Aorta (tissue), 5 donors: Measurements from ENCODE around the gene FAM217B. TPM values are rescaled to one million over a fixed set of nuclear protein-coding genes. Genes with fewer than 3 reads are reported as not detected.

Experiments
- ATAC-seq: fragments of 200-7000 bp; cut with Tn5 transposase; one replicate; pipeline ENCODE4 v1.9.1; 2022; ENCODE audit warnings: moderate library complexity; ENCODE audit not compliant: low FRiP score
- DNase-seq, 2 donors: peaks; one replicate each; pipeline ENCODE4 v3.0.0-alpha.2; 2020
- H3K27ac ChIP-seq, 2 donors: one replicate each; pipeline ENCODE4 v1.5.1; 2013; ENCODE audit warnings: low read length in 2 of 2, mild to moderate bottlenecking in 2 of 2, moderate library complexity in 2 of 2, control low read depth in 1 of 2, inconsistent platforms in 1 of 2, low read depth in 1 of 2
- H3K27me3 ChIP-seq, 2 donors: one replicate each; pipeline ENCODE4 v1.6.1; 2013; ENCODE audit warnings: control low read depth in 1 of 2, low read length in 1 of 2, mild to moderate bottlenecking in 1 of 2, moderate library complexity in 1 of 2; ENCODE audit not compliant: insufficient read depth in 2 of 2, control insufficient read depth in 1 of 2
- H3K36me3 ChIP-seq, 2 donors: one replicate each; pipeline ENCODE4 v1.6.1; 2013; ENCODE audit warnings: control low read depth in 1 of 2, low read length in 1 of 2, mild to moderate bottlenecking in 1 of 2; ENCODE audit not compliant: insufficient read depth in 2 of 2, control insufficient read depth in 1 of 2
- H3K4me1 ChIP-seq, 2 donors: one replicate each; pipeline ENCODE4 v1.6.1; 2013; ENCODE audit warnings: low read length in 2 of 2, control low read depth in 1 of 2, mild to moderate bottlenecking in 1 of 2, moderate library complexity in 1 of 2; ENCODE audit not compliant: insufficient read depth in 2 of 2, control insufficient read depth in 1 of 2
- H3K4me3 ChIP-seq, 2 donors: one replicate each; pipeline ENCODE4 v1.5.1; 2013; ENCODE audit warnings: low read length in 2 of 2, control low read depth in 1 of 2, mild to moderate bottlenecking in 1 of 2
- H3K9me3 ChIP-seq: one replicate; pipeline ENCODE4 v1.6.1; 2013; ENCODE audit warnings: mild to moderate bottlenecking, low read length; ENCODE audit not compliant: control insufficient read depth
- WGBS, 2 donors: extraction: QIAGEN DNeasy Blood & Tissue Kit; methylation state at CpG; one replicate each; pipeline ENCODE4 v1.1.7; 2013; 5-methylcytosine and 5-hydroxymethylcytosine counted together
- intact Hi-C, 2 donors: fragments of 100-400 bp; cut with DNase I; formaldehyde crosslinking; loops; one replicate each; pipeline versions ENCODE4 v1.14.2 to v1.15.0; 2022
- polyA plus RNA-seq, 2 donors: library from polyadenylated mRNA; stranded (reverse); fragments of 200-250 nt; gene quantifications; one replicate each; pipeline ENCODE4 v1.2.3, GENCODE V29; 2013
- total RNA-seq, 2 donors: library from RNA; stranded (reverse); fragmentation: NEBNext Ultra II Directional; extraction: Animal tissue kit (Norgen Biotek cat#: 25700); gene quantifications; one replicate each; pipeline ENCODE4 v1.2.1, GENCODE V29; 2021
- donor health status: healthy with polysubstance abuse.
- donor health status: Bipolar disorder and iron deficiency.
- donor health status: DM: no; HTN: no; CAD: no.
- donor health status: DM: no; HTN: no; CAD: no.
- donor health status: DM: yes; HTN: yes; CAD: no.

FAM217B gene
- total and polyA plus RNA-seq, 4 donors = 5.4 to 16.6 (median 7.2) TPM

GRCh38 chr20:59958123-59958522 is 17.9 kb downstream of the FAM217B start, which contains the start of gene CDH26:
CDH26 (plus strand) TSS chr20:59958423; CDS start chr20:59958727, 304 bp downstream.
- intact Hi-C loops = no loop called here
- Histone ChIP-seq H3K27ac (no peak within 1 kb of the TSS), H3K27me3 (no peaks in the 10 kb centered on the region), H3K4me1 (no peaks in the 10 kb centered on the region), H3K4me3 (no peak within 1 kb of the TSS), H3K36me3 (peaks cover 0 to 3% of the 10 kb centered on the region in 2 donors), H3K9me3 (no peaks in the 10 kb centered on the region)
- no peak for DNase-seq
- no peak for ATAC-seq
- 83 to 84% methylated on average over 5 of the region's 5 CpGs for WGBS, 2 donors

DNA sequence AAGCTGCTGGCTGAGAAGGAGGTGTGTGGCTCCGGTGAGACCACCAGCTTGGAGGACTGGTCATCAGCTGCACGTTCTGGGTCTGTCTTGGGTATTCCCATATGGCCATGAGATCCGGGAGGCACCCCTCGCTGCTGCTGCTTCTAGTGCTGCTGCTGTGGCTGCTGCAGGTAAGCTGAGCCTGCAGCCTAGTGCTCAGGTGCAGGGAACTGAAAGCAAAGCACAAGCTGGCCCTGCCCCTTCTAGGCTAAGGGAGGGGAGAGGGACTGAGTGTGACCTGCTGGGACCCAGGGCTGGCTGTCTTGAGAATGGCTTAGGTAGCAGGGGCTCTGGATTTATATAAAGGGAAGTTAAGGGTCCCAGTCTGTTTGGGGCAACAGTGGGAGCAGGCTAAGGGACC is 18.4 kb downstream of the FAM217B start:
- no peaks in the 10 kb centered on the region for H3K27me3 ChIP-seq
- no peak overlapping the region for H3K27ac ChIP-seq
- peaks cover 0 to 3% of the 10 kb centered on the region in 2 donors for H3K36me3 ChIP-seq
- no peak overlapping the region for H3K4me3 ChIP-seq
- DNase-seq (no peak), ATAC-seq (no peak)
- intact Hi-C loops = no loop called here
- H3K4me1 ChIP-seq = no peaks in the 10 kb centered on the region
- WGBS, 2 donors = 65 to 81% methylated on average over 4 of the region's 4 CpGs
- no peaks in the 10 kb centered on the region for H3K9me3 ChIP-seq

- DNase-seq = no peak
- no peaks in the 10 kb centered on the region for H3K4me1 ChIP-seq
- ATAC-seq = no peak
These were observed 21.2 kb downstream of the FAM217B start for GRCh38 chr20:59961423-59961822.

DNA sequence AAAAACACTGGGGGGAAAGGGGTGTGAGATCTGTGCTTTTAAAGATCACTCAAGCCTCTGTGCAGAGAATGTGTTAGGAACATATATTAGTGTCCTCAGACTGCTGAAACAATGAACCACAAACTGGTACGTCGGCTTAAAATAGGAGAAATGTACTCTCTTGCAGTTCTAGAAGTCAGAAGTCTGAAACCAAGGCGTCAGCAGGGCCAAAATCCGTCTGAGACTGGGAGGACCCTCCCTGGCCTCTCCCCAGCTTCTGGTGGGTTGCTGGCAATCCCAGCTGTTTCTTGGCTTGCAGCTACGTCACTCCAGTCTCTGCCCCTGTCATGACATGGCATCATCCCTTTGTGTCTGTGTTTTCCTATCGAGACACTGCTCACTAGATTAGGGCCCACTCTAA is 22.0 kb downstream of the FAM217B start:
- H3K27ac ChIP-seq = no peak overlapping the region
- no peak overlapping the region for H3K4me3 ChIP-seq
- intact Hi-C loops = no loop called here
- H3K36me3 ChIP-seq = peaks cover 0 to 3% of the 10 kb centered on the region in 2 donors
- ATAC-seq (no peak), DNase-seq (no peak)
- WGBS, 2 donors = 67 to 72% methylated on average over 6 of the region's 6 CpGs
- H3K27me3 ChIP-seq = no peaks in the 10 kb centered on the region
- H3K9me3 ChIP-seq = no peaks in the 10 kb centered on the region
- no peaks in the 10 kb centered on the region for H3K4me1 ChIP-seq

More at GRCh38 chr20:59961423-59961822, 21.2 kb downstream of the FAM217B start:
- H3K27ac ChIP-seq = no peak overlapping the region
- no peaks in the 10 kb centered on the region for H3K27me3 ChIP-seq
- peaks cover 0 to 3% of the 10 kb centered on the region in 2 donors for H3K36me3 ChIP-seq
- 75 to 78% methylated on average over 2 of the region's 2 CpGs for WGBS, 2 donors
- H3K9me3 ChIP-seq = no peaks in the 10 kb centered on the region
- H3K4me3 ChIP-seq = no peak overlapping the region
- intact Hi-C loops = no loop called here

- no peaks in the 10 kb centered on the region for H3K36me3 ChIP-seq
- WGBS, 2 donors = 80 to 85% methylated on average over 3 of the region's 3 CpGs
- no peaks in the 10 kb centered on the region for H3K27me3 ChIP-seq
- H3K4me1 ChIP-seq = no peaks in the 10 kb centered on the region
- no peak overlapping the region for H3K4me3 ChIP-seq
- no peaks in the 10 kb centered on the region for H3K9me3 ChIP-seq
- H3K27ac ChIP-seq = no peak overlapping the region
- intact Hi-C loops = no loop called here
- ATAC-seq (no peak), DNase-seq (no peak)
These were observed 26.2 kb downstream of the FAM217B start for GRCh38 chr20:59966428-59966827.

DNA sequence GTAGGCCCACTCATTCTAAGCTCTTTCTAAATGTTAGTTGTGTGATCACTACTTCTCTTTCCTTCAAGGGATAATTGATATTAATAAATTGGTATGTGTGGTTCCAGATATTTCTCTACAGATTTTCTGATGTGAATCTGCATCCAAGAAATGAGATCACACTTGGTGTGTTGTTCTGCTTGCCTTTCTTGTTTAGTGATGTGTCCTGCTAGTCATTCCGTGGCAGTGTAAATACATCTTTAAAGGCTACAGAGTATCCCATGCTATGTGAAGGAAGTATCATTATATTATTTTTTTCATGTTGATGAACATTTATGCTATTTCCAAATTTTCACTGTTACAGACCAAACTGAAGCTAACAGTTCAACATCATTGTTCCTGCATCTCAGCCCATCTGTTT is 31.2 kb downstream of the FAM217B start:
- intact Hi-C loops = no loop called here
- H3K4me1 ChIP-seq = no peaks in the 10 kb centered on the region
- H3K27me3 ChIP-seq = no peaks in the 10 kb centered on the region
- H3K36me3 ChIP-seq = no peaks in the 10 kb centered on the region
- ATAC-seq = no peak
- no peak for DNase-seq
- WGBS, 2 donors = 84 to 93% methylated on average over 1 of the region's 1 CpG
- H3K4me3 ChIP-seq = no peak overlapping the region
- H3K9me3 ChIP-seq = no peaks in the 10 kb centered on the region
- H3K27ac ChIP-seq = no peak overlapping the region

DNA sequence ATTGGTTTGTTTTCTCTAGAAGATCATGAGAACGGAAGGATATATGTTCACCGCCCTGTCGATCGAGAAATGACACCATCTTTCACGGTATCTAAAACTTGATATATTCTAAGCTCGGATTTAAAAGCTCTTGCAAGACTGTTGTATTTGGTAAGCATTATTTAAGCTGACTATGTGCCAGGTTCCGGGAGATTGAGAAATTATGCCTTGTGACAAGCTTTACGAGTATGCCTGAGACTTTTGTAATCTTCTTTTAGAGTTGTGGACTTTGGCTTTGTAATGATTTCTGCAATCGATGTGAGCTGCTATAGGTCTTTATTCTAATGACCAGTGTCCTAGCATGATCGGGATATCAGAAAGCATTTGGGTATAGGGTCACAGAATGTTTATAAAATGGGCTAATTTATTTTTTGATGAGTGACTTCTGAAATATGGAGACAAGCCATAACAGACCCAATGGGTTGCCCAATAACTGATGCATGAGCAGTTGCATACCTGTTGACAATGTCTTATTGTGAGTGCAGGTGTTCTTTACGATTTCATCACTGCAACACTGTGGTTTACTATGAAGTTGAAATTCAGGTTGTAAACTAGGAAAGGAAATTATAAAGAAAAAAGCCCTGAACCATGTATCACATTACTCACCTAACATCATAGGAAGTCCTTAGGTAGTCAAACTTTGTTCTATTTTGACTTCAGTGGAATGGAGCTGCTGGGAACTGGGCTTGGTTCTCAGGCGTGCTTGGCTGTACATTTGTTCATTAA is 32.0 kb downstream of the FAM217B start:
- H3K4me3 ChIP-seq = no peak overlapping the region
- intact Hi-C loops = no loop called here
- 57 to 65% methylated on average over 12 of the region's 12 CpGs for WGBS, 2 donors
- H3K9me3 ChIP-seq = no peaks in the 10 kb centered on the region
- no peak overlapping the region for H3K27ac ChIP-seq
- ATAC-seq (no peak), DNase-seq (no peak)
- no peaks in the 10 kb centered on the region for H3K36me3 ChIP-seq
- no peaks in the 10 kb centered on the region for H3K27me3 ChIP-seq
- H3K4me1 ChIP-seq = no peaks in the 10 kb centered on the region

- H3K36me3 ChIP-seq = no peaks in the 10 kb centered on the region
- ATAC-seq = no peak
- H3K27ac ChIP-seq = no peak overlapping the region
- WGBS, 2 donors = 21 to 35% methylated on average over 6 of the region's 6 CpGs
- no peak overlapping the region for H3K4me3 ChIP-seq
- H3K9me3 ChIP-seq = no peaks in the 10 kb centered on the region
- intact Hi-C loops = no loop called here
- no peaks in the 10 kb centered on the region for H3K27me3 ChIP-seq
- no peaks in the 10 kb centered on the region for H3K4me1 ChIP-seq
- no peak for DNase-seq
These were observed 36.1 kb downstream of the FAM217B start for GRCh38 chr20:59976156-59976782.

DNA sequence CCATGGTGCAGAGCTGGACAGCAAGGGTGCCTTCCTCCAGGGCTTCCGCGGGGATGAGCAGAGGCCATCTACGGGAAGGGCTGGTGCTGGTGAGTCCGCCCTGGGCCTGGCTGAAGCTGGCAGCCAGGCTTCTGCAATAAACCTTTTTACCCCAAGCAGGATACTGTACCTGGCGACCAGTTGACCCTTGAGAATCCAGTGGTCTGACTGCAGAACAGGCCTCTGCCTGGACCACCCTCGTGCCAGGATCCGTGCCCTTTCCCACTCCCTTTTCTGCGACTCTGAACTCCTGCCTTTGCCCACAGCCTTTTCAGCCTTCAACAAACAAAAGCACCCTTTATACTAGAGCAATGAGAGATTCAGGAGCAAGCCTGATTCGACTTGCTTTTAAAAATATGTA is 36.9 kb downstream of the FAM217B start:
- DNase-seq (no peak), ATAC-seq (no peak)
- H3K27ac ChIP-seq = no peak overlapping the region
- H3K4me1 ChIP-seq = no peaks in the 10 kb centered on the region
- no peaks in the 10 kb centered on the region for H3K9me3 ChIP-seq
- intact Hi-C loops = no loop called here
- H3K27me3 ChIP-seq = no peaks in the 10 kb centered on the region
- H3K36me3 ChIP-seq = no peaks in the 10 kb centered on the region
- H3K4me3 ChIP-seq = no peak overlapping the region
- 88% methylated on average over 9 of the region's 9 CpGs for WGBS, 2 donors
